Gastrocnemius medialis (tissue), 4 donors: Measurements from ENCODE around the gene PLCG2. TPM values are rescaled to one million over a fixed set of nuclear protein-coding genes. Genes with fewer than 3 reads are reported as not detected.

Experiments
- ATAC-seq, 2 donors: fragments of 150-250 bp; one replicate each; pipeline ENCODE4 v1.9.1; 2016
- DNase-seq, 2 donors: peaks; one replicate each; pipeline ENCODE4 v3.0.0-alpha.2; 2019
- H3K27ac ChIP-seq, 4 donors: fragments of 200-600 bp; sonication (generic); 1 replicate in 1 of 4; 2 replicates in 3 of 4; pipeline ENCODE4 v1.5.1; 2016 to 2018; ENCODE audit warnings: mild to moderate bottlenecking in 2 of 4, moderate library complexity in 1 of 4
- H3K27me3 ChIP-seq, 3 donors: fragments of 200-600 bp; sonication (generic) in 2 of 3; 1 replicate in 1 of 3; 2 replicates in 2 of 3; pipeline versions ENCODE4 v1.5.1 to v1.6.0; 2016 to 2019; ENCODE audit warnings: mild to moderate bottlenecking in 1 of 3, moderate library complexity in 1 of 3
- H3K36me3 ChIP-seq, 2 donors: fragments of 200-600 bp; sonication (generic) in 1 of 2; one replicate each; pipeline ENCODE4 v1.5.1; 2017 to 2018
- H3K4me1 ChIP-seq, 2 donors: fragments of 200-600 bp; sonication (generic) in 1 of 2; one replicate each; pipeline ENCODE4 v1.5.1; 2016 to 2017; ENCODE audit warnings: mild to moderate bottlenecking in 2 of 2
- H3K4me3 ChIP-seq, 4 donors: fragments of 200-600 bp; sonication (generic) in 3 of 4; 1 replicate in 1 of 4; 2 replicates in 3 of 4; pipeline ENCODE4 v1.5.1; 2016 to 2019; ENCODE audit warnings: mild to moderate bottlenecking in 2 of 4
- H3K9me3 ChIP-seq, 3 donors: fragments of 200-600 bp; sonication (generic) in 2 of 3; 1 replicate in 1 of 3; 2 replicates in 2 of 3; pipeline ENCODE4 v1.5.1; 2016 to 2019
- CTCF ChIP-seq, 5 experiments: fragments of 450-650 bp in 3 of 5; fragments of 200-600 bp in 2 of 5; sonication (generic) in 2 of 5; IDR thresholded peaks in 4 of 5; conservative IDR thresholded peaks in 1 of 5; 1 replicate in 4 of 5; 2 replicates in 1 of 5; pipeline ENCODE4 v1.5.1; 2016 to 2019; ENCODE audit warnings: antibody characterized with exemption in 5 of 5, mild to moderate bottlenecking in 3 of 5, moderate library complexity in 3 of 5
- POLR2A ChIP-seq, 2 donors: fragments of 450-650 bp; IDR thresholded peaks; one replicate each; pipeline ENCODE4 v1.6.1; 2017; ENCODE audit warnings: antibody characterized with exemption in 2 of 2, mild to moderate bottlenecking in 2 of 2, moderate library complexity in 2 of 2
- in situ Hi-C, 4 donors: fragments of 200-750 bp; cut with MboI; loops; one replicate each; pipeline versions ENCODE4 v1.15.0 to v1.8.0; 2017; ENCODE audit warnings: low sequenced_read_pairs in 4 of 4
- intact Hi-C: fragments of 100-400 bp; cut with DNase I; formaldehyde crosslinking; loops from one replicate; pipeline ENCODE4 v1.15.1; 2023; ENCODE audit warnings: low total_unique reads
- total RNA-seq, 4 donors: library from RNA; depleted of rRNA; stranded (reverse); fragments of >200 nt; gene quantifications; one replicate each; pipeline versions ENCODE4 v1.1.0 to v1.2.3, GENCODE V29; 2016

Gene PLCG2
- total RNA-seq, 4 donors from 2014 or later = 1.8 to 3.0 (median 2.1) TPM

DNA sequence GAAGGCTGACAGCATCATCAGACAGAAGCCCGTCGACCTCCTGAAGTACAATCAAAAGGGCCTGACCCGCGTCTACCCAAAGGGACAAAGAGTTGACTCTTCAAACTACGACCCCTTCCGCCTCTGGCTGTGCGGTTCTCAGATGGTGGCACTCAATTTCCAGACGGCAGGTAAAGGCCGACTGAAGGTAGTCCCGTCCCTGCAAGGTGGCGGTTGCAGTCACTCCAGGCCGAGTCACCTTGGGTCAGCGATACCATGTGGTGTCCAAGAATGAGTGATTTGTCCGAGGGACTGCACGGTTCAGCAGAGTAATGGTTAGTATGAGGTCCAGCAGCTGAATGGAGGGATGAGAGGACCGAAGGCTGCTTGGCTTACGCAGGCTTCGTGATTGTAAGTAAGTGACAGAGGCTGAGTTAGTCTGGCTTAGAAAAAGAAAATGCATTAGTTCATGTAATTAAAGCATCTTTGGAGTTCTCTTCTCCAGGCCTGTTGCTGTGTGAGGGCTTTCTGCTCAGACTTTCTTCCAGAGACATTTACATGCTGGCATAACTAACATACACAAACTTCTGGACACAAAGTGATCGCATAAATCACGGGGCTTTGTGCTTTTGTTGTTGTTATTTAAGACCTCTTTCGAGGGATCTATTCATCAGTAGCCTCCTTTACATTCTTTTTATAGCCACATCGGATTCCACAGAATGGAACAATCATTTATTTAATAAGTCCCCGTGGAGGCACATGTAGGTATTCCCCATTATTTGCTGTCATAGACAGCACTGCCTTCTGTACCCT is 157.3 kb downstream of the PLCG2 start:
- no peaks in the 10 kb centered on the region for H3K9me3 ChIP-seq
- H3K4me3 ChIP-seq = no peak overlapping the region
- no peak for DNase-seq
- no peak overlapping the region for H3K27ac ChIP-seq
- H3K27me3 ChIP-seq = no peaks in the 10 kb centered on the region
- ATAC-seq = no peak
- intact Hi-C loops (loop anchor here (5.0 kb wide), 1 partner anchor 296 kb away; no protein-coding TSS in a partner anchor), in situ Hi-C loops (no loop called here)
- no peaks in the 10 kb centered on the region for H3K4me1 ChIP-seq
- no peaks in the 10 kb centered on the region for H3K36me3 ChIP-seq
- TF ChIP-seq POLR2A (IDR thresholded peaks at IDR 0.05) = no peak
- no peak for TF ChIP-seq CTCF (IDR thresholded peaks at IDR 0.05 in 4 of 5, conservative IDR thresholded peaks at IDR 0.05 in 1 of 5)

DNA sequence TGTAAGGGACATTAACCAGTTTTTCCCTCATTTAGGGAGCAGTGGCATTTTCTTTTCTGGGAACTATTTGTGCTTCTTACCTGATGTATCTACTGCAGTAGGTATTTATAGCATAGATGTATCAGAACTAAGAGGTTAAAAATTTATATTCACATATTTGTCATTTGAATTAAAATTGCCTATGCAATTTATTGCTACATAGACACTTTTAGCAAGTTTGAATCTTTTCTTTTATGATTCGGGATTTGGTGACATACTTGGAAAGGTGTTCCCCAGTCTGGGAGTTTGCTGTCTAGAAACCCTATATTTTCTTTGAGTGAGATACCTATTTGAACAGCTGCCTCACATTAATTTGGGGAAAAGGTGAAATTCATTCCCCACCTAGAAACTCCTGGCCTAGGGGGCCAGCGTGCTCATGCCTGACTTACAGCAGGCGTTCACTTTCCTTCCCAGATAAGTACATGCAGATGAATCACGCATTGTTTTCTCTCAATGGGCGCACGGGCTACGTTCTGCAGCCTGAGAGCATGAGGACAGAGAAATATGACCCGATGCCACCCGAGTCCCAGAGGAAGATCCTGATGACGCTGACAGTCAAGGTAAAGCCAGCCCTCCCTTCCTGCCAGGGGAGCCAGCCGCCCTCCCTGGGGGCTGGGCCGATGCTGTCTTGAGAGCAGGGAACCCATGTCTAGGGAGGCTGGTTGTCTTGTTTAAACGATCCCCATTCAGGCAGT is 158.4 kb downstream of the PLCG2 start:
- Histone ChIP-seq H3K4me1 (no peaks in the 10 kb centered on the region), H3K36me3 (no peaks in the 10 kb centered on the region), H3K27me3 (no peaks in the 10 kb centered on the region), H3K27ac (no peak overlapping the region), H3K4me3 (no peak overlapping the region), H3K9me3 (no peaks in the 10 kb centered on the region)
- TF ChIP-seq CTCF (IDR thresholded peaks at IDR 0.05 in 4 of 5, conservative IDR thresholded peaks at IDR 0.05 in 1 of 5) (no peak), POLR2A (IDR thresholded peaks at IDR 0.05) (no peak)
- in situ Hi-C loops = no loop called here
- DNase-seq (no peak), ATAC-seq (no peak)
- intact Hi-C loops = loop anchor here (5.0 kb wide), 1 partner anchor 295 kb away; no protein-coding TSS in a partner anchor

DNA sequence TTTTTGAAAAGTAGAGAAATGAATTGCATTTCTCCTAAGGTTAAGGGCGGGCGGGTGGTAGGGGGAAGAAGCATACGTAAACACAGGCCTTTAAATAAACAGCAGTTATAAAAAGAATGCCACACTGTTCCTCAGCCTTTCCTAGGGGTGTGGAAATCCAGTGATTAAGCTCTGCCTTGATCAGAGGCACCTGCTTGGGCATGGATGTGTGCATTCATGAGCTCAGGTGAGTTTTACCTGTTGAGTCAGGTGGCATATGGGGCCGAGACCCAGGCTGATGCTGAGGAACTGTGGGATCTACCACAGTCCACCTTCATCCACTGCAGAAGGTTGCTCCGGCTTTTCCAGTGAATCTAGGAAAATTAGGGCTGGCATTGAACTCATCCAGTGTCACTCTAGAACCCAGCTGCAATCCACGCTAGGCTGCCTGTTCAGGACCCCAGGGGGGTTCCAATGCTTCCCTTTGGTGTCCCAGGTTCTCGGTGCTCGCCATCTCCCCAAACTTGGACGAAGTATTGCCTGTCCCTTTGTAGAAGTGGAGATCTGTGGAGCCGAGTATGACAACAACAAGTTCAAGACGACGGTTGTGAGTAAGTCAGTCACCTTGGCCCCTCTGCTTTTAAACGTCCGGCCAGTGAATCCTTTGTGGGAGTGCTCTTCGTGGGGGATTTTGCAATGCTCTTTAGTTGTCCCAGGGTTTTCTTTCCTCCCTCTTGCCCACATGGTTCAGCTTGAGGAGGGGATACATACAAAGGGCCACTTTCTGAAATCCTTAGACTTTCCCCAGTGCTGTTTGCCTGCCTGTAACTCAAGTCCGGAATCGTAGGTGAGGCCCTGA is 159.5 kb downstream of the PLCG2 start:
- TF ChIP-seq POLR2A (IDR thresholded peaks at IDR 0.05) (no peak), CTCF (IDR thresholded peaks at IDR 0.05 in 4 of 5, conservative IDR thresholded peaks at IDR 0.05 in 1 of 5) (no peak)
- Histone ChIP-seq H3K9me3 (no peaks in the 10 kb centered on the region), H3K27ac (no peak overlapping the region), H3K36me3 (no peaks in the 10 kb centered on the region), H3K4me3 (no peak overlapping the region), H3K27me3 (no peaks in the 10 kb centered on the region), H3K4me1 (no peaks in the 10 kb centered on the region)
- intact Hi-C loops (loop anchor here (5.0 kb wide), 1 partner anchor 294 kb away; no protein-coding TSS in a partner anchor), in situ Hi-C loops (no loop called here)
- ATAC-seq (no peak), DNase-seq (no peak)

GRCh38 chr16:81939164-81940056 is 160.3 kb downstream of the PLCG2 start:
- in situ Hi-C loops = no loop called here
- no peak for ATAC-seq
- no peaks in the 10 kb centered on the region for H3K36me3 ChIP-seq
- DNase-seq = no peak
- no peak overlapping the region for H3K4me3 ChIP-seq
- intact Hi-C loops = loop anchor here (5.0 kb wide), 1 partner anchor 293 kb away; no protein-coding TSS in a partner anchor
- no peaks in the 10 kb centered on the region for H3K9me3 ChIP-seq
- H3K4me1 ChIP-seq = no peaks in the 10 kb centered on the region
- TF ChIP-seq POLR2A (IDR thresholded peaks at IDR 0.05) (no peak), CTCF (IDR thresholded peaks at IDR 0.05 in 4 of 5, conservative IDR thresholded peaks at IDR 0.05 in 1 of 5) (no peak)
- H3K27me3 ChIP-seq = no peaks in the 10 kb centered on the region
- no peak overlapping the region for H3K27ac ChIP-seq
